Measurements from ENCODE around the gene APOL6.

The APOL6 gene

DNA sequence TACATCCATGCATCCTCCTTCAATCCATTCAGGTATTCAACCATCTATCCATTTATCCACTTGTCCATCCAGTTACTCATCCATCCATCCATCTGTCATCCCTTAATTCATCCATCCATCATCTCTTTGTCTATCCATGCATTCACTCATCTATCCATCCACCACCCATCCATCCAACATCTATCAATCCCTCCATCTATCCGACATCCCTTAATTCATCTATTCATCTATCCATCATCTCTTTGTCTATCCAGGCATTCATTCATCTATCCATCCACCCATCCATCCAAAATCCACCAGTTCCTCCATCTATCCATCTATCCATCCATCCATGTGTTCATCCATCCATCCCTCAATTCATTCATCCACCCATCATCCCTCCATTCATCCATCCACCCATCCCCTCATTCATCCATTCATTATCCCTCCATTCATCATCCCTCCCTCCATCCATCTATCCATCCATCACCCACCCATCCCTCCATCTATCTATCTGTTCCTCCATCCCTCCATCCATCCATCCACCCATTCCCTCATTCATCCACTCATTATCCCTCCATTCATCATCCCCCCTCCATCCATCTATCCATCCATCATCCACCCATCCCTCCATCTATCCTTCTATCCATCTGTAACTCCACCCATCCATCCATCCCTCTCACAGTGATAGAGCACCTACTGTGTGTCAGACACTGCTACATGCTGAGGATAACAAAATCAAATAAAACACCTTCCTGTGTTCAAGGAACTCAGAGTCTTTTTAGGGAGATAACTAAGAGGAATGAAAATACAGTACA, 29.6 kb upstream of the APOL6 start:
- DNase-seq, result no peak
- no peaks in the 10 kb centered on the region for H3K79me1 ChIP-seq (ENCODE audit: low read length)
- no peaks in the 10 kb centered on the region for H3K36me3 ChIP-seq (ENCODE audit: control insufficient read depth in 1 of 2, insufficient read depth in 2 of 2, low read length in 2 of 2)
- H3K79me2 ChIP-seq (ENCODE audit: control insufficient read depth, insufficient read depth, low read length, poor library complexity), result no peaks in the 10 kb centered on the region
- no peaks in the 10 kb centered on the region for H3K4me1 ChIP-seq (ENCODE audit: control insufficient read depth in 1 of 2, insufficient read depth in 2 of 2, low read length in 2 of 2)
- no peak overlapping the region for H3K18ac ChIP-seq (ENCODE audit: low read length)
- no peaks in the 10 kb centered on the region for H3K9me3 ChIP-seq (ENCODE audit: insufficient read depth, low read depth, low read length)
- no peak overlapping the region for H3K23ac ChIP-seq (ENCODE audit: low read length)
- H3K4ac ChIP-seq (ENCODE audit: low read depth, low read length), result no peak overlapping the region
- H4K91ac ChIP-seq (ENCODE audit: low read depth, low read length), result no peak overlapping the region
- H3K27me3 ChIP-seq (ENCODE audit: insufficient read depth, low read length), result no peaks in the 10 kb centered on the region
- H3K27ac ChIP-seq (ENCODE audit: low read depth, low read length), result no peak overlapping the region
- 100% methylated on average over 1 of the region's 1 CpG for WGBS (ENCODE audit: extremely low coverage, insufficient coverage, insufficient read length)
- H3K9ac ChIP-seq (ENCODE audit: low read length), result no peak overlapping the region
- H3K4me3 ChIP-seq (ENCODE audit: low read depth, low read length), result no peak overlapping the region
- no peak overlapping the region for H3K4me2 ChIP-seq (ENCODE audit: low read length)
- no peak overlapping the region for H2BK12ac ChIP-seq (ENCODE audit: low read length)
- H2BK120ac ChIP-seq (ENCODE audit: insufficient read depth, low read length, poor library complexity), result no peak overlapping the region
- H3K14ac ChIP-seq (ENCODE audit: low read length), result no peak overlapping the region
- H2AK5ac ChIP-seq (ENCODE audit: low read length), result no peak overlapping the region
- H2AFZ ChIP-seq (ENCODE audit: insufficient read depth, low read length, poor library complexity), result no peak overlapping the region
- no peak overlapping the region for H2BK5ac ChIP-seq (ENCODE audit: low read depth, low read length, poor library complexity)
- no peak overlapping the region for H4K12ac ChIP-seq (ENCODE audit: low read depth, low read length)
- no peak overlapping the region for H4K8ac ChIP-seq (ENCODE audit: low read depth, low read length)

DNA sequence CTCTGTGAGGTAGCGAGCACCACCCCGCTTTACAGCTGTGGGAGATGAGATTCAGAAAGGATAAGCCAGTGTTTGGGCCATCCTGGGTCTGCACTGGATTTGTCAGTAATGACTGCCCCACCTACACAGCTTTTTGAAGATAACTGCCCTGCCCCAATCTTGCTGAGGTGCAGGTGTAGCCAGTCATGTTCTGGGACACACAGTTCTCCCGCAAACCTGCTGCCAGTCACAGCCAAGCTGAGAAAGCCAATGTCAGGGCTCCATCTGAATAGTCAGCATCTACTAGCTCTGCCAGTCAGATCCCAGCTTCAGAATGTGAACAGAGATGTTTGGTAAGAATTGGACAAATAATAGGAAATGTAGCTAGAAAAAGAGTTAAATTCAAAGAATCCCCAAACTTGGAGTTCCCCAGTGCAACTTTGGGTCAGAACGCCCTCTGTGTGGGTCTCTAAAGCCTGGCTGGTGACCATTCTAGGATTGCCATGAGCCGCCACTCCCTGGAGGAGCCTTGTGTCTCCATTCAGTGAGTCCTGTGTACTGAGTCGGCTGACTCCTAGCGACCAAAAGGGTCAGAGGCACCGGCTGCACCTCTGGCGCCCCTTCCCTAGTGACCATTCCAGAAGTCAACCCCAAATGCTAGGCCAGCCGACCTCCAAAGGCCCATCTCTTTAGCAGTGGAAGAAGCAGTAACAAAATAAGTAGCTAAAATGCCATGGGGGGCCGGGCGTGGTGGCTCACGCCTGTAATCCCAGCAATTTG, 28.7 kb upstream of the APOL6 start:
- no peaks in the 10 kb centered on the region for H3K79me2 ChIP-seq (ENCODE audit: control insufficient read depth, insufficient read depth, low read length, poor library complexity)
- H2AFZ ChIP-seq (ENCODE audit: insufficient read depth, low read length, poor library complexity), result no peak overlapping the region
- WGBS (ENCODE audit: extremely low coverage, insufficient coverage, insufficient read length), result no CpG with 5 or more reads among the region's 13 CpGs
- H3K27me3 ChIP-seq (ENCODE audit: insufficient read depth, low read length), result no peaks in the 10 kb centered on the region
- H3K23ac ChIP-seq (ENCODE audit: low read length), result no peak overlapping the region
- H2BK12ac ChIP-seq (ENCODE audit: low read length), result no peak overlapping the region
- H2BK120ac ChIP-seq (ENCODE audit: insufficient read depth, low read length, poor library complexity), result no peak overlapping the region
- H3K9me3 ChIP-seq (ENCODE audit: insufficient read depth, low read depth, low read length), result no peaks in the 10 kb centered on the region
- no peak overlapping the region for H3K27ac ChIP-seq (ENCODE audit: low read depth, low read length)
- H3K9ac ChIP-seq (ENCODE audit: low read length), result no peak overlapping the region
- no peak overlapping the region for H2AK5ac ChIP-seq (ENCODE audit: low read length)
- no peaks in the 10 kb centered on the region for H3K79me1 ChIP-seq (ENCODE audit: low read length)
- no peak overlapping the region for H4K91ac ChIP-seq (ENCODE audit: low read depth, low read length)
- DNase-seq, result no peak
- no peak overlapping the region for H3K4me3 ChIP-seq (ENCODE audit: low read depth, low read length)
- no peaks in the 10 kb centered on the region for H3K36me3 ChIP-seq (ENCODE audit: control insufficient read depth in 1 of 2, insufficient read depth in 2 of 2, low read length in 2 of 2)
- H2BK5ac ChIP-seq (ENCODE audit: low read depth, low read length, poor library complexity), result no peak overlapping the region
- H3K4ac ChIP-seq (ENCODE audit: low read depth, low read length), result no peak overlapping the region
- H3K4me2 ChIP-seq (ENCODE audit: low read length), result no peak overlapping the region
- no peak overlapping the region for H4K12ac ChIP-seq (ENCODE audit: low read depth, low read length)
- H3K4me1 ChIP-seq (ENCODE audit: control insufficient read depth in 1 of 2, insufficient read depth in 2 of 2, low read length in 2 of 2), result no peaks in the 10 kb centered on the region
- H3K18ac ChIP-seq (ENCODE audit: low read length), result no peak overlapping the region
- H4K8ac ChIP-seq (ENCODE audit: low read depth, low read length), result no peak overlapping the region
- H3K14ac ChIP-seq (ENCODE audit: low read length), result no peak overlapping the region

GRCh38 chr22:35620624-35621251, 27.5 kb upstream of the APOL6 start:
- Histone ChIP-seq H3K79me2 (ENCODE audit: control insufficient read depth, insufficient read depth, low read length, poor library complexity) (no peaks in the 10 kb centered on the region), H2BK12ac (ENCODE audit: low read length) (no peak overlapping the region), H4K12ac (ENCODE audit: low read depth, low read length) (no peak overlapping the region), H2BK5ac (ENCODE audit: low read depth, low read length, poor library complexity) (no peak overlapping the region), H3K14ac (ENCODE audit: low read length) (no peak overlapping the region), H3K18ac (ENCODE audit: low read length) (no peak overlapping the region), H3K23ac (ENCODE audit: low read length) (no peak overlapping the region), H3K4me3 (ENCODE audit: low read depth, low read length) (no peak overlapping the region), H3K79me1 (ENCODE audit: low read length) (no peaks in the 10 kb centered on the region), H2AFZ (ENCODE audit: insufficient read depth, low read length, poor library complexity) (no peak overlapping the region), H3K4ac (ENCODE audit: low read depth, low read length) (no peak overlapping the region), H3K9me3 (ENCODE audit: insufficient read depth, low read depth, low read length) (no peaks in the 10 kb centered on the region), H3K27ac (ENCODE audit: low read depth, low read length) (no peak overlapping the region), H3K9ac (ENCODE audit: low read length) (no peak overlapping the region), H4K8ac (ENCODE audit: low read depth, low read length) (no peak overlapping the region), H4K91ac (ENCODE audit: low read depth, low read length) (no peak overlapping the region), H2BK120ac (ENCODE audit: insufficient read depth, low read length, poor library complexity) (no peak overlapping the region), H3K4me1 (ENCODE audit: control insufficient read depth in 1 of 2, insufficient read depth in 2 of 2, low read length in 2 of 2) (no peaks in the 10 kb centered on the region), H3K36me3 (ENCODE audit: control insufficient read depth in 1 of 2, insufficient read depth in 2 of 2, low read length in 2 of 2) (no peaks in the 10 kb centered on the region), H3K4me2 (ENCODE audit: low read length) (no peak overlapping the region), H2AK5ac (ENCODE audit: low read length) (no peak overlapping the region), H3K27me3 (ENCODE audit: insufficient read depth, low read length) (no peaks in the 10 kb centered on the region)
- no peak for DNase-seq
- no CpG with 5 or more reads among the region's 15 CpGs for WGBS (ENCODE audit: extremely low coverage, insufficient coverage, insufficient read length)

DNA sequence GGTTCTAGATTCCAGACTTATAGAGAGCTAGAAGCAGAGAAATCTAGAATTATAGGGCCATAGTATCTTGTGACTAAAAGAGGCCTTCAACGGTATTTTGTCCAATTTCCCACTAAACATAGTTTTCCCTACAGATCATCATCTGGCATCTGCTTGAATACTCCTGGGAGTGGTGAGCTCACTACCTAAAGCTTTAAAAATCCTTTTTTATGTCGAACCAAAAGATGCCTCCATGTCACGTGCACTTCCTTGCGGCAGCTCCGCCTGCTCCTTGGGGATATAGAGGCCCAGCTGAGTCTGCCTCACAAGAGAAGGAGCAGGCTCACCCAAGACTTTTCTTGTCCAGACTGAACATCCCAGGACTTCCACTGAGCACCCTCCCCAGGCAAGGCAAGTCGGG, 26.8 kb upstream of the APOL6 start:
- H4K12ac ChIP-seq (ENCODE audit: low read depth, low read length), result no peak overlapping the region
- no peaks in the 10 kb centered on the region for H3K36me3 ChIP-seq (ENCODE audit: control insufficient read depth in 1 of 2, insufficient read depth in 2 of 2, low read length in 2 of 2)
- H3K9me3 ChIP-seq (ENCODE audit: insufficient read depth, low read depth, low read length), result no peaks in the 10 kb centered on the region
- H3K23ac ChIP-seq (ENCODE audit: low read length), result no peak overlapping the region
- no peak overlapping the region for H2AFZ ChIP-seq (ENCODE audit: insufficient read depth, low read length, poor library complexity)
- H3K4ac ChIP-seq (ENCODE audit: low read depth, low read length), result no peak overlapping the region
- no peak overlapping the region for H3K14ac ChIP-seq (ENCODE audit: low read length)
- no peak overlapping the region for H4K8ac ChIP-seq (ENCODE audit: low read depth, low read length)
- no peak overlapping the region for H2BK12ac ChIP-seq (ENCODE audit: low read length)
- no peak overlapping the region for H2AK5ac ChIP-seq (ENCODE audit: low read length)
- H3K27ac ChIP-seq (ENCODE audit: low read depth, low read length), result no peak overlapping the region
- WGBS (ENCODE audit: extremely low coverage, insufficient coverage, insufficient read length), result no CpG with 5 or more reads among the region's 6 CpGs
- H3K4me2 ChIP-seq (ENCODE audit: low read length), result no peak overlapping the region
- no peak overlapping the region for H2BK120ac ChIP-seq (ENCODE audit: insufficient read depth, low read length, poor library complexity)
- no peaks in the 10 kb centered on the region for H3K79me1 ChIP-seq (ENCODE audit: low read length)
- no peaks in the 10 kb centered on the region for H3K79me2 ChIP-seq (ENCODE audit: control insufficient read depth, insufficient read depth, low read length, poor library complexity)
- H3K4me1 ChIP-seq (ENCODE audit: control insufficient read depth in 1 of 2, insufficient read depth in 2 of 2, low read length in 2 of 2), result no peaks in the 10 kb centered on the region
- H3K9ac ChIP-seq (ENCODE audit: low read length), result no peak overlapping the region
- H3K4me3 ChIP-seq (ENCODE audit: low read depth, low read length), result no peak overlapping the region
- H4K91ac ChIP-seq (ENCODE audit: low read depth, low read length), result no peak overlapping the region
- H3K18ac ChIP-seq (ENCODE audit: low read length), result no peak overlapping the region
- no peaks in the 10 kb centered on the region for H3K27me3 ChIP-seq (ENCODE audit: insufficient read depth, low read length)
- DNase-seq, result peak in 1 of 2 donors; percentile 33
- no peak overlapping the region for H2BK5ac ChIP-seq (ENCODE audit: low read depth, low read length, poor library complexity)

Measured in trophoblast cell (in vitro differentiated cells and primary cell).